Stimulated activated CD8-positive, alpha-beta memory T cell treated with anti-CD3 and anti-CD28 coated beads, Interleukin-12 subunit alpha, Interleukin-12 subunit beta, amount 100 ng/mL, for 4 hours (primary cell): ENCODE results near the gene IGSF9B.

ENCODE experiments used
- DNase-seq: peaks from one replicate; pipeline ENCODE4 v3.0.0-alpha.2; 2020; ENCODE audit warnings: low read depth

The IGSF9B gene

GRCh38 chr11:133936592-133936991, 20.2 kb downstream of the IGSF9B start:
- no peak for DNase-seq

GRCh38 chr11:133936136-133936535, 20.6 kb downstream of the IGSF9B start:
- no peak for DNase-seq

- DNase-seq: no peak
These were observed 21.2 kb downstream of the IGSF9B start for GRCh38 chr11:133935551-133935910.

- DNase-seq: no peak
These were observed 21.9 kb downstream of the IGSF9B start for GRCh38 chr11:133934599-133935550.

GRCh38 chr11:133934096-133934495, 22.7 kb downstream of the IGSF9B start:
- DNase-seq: no peak

- DNase-seq: no peak
These were observed 25.2 kb downstream of the IGSF9B start for GRCh38 chr11:133931449-133932060.

GRCh38 chr11:133930767-133931448, 25.9 kb downstream of the IGSF9B start:
- DNase-seq: no peak

GRCh38 chr11:133930053-133930766, 26.6 kb downstream of the IGSF9B start:
- DNase-seq: no peak

GRCh38 chr11:133929401-133930052, 27.2 kb downstream of the IGSF9B start:
- no peak for DNase-seq

GRCh38 chr11:133928628-133929059, 28.1 kb downstream of the IGSF9B start:
- DNase-seq: no peak

- DNase-seq: peak; percentile 34
These were observed 28.8 kb downstream of the IGSF9B start for GRCh38 chr11:133927690-133928627.

GRCh38 chr11:133926466-133927246, 30.1 kb downstream of the IGSF9B start:
- no peak for DNase-seq

- no peak for DNase-seq
These were observed 31.0 kb downstream of the IGSF9B start for GRCh38 chr11:133925756-133926155.

GRCh38 chr11:133924661-133925060, 32.1 kb downstream of the IGSF9B start:
- DNase-seq: no peak

- DNase-seq: no peak
These were observed 34.5 kb downstream of the IGSF9B start for GRCh38 chr11:133922078-133922870.

GRCh38 chr11:133921513-133921912, 35.3 kb downstream of the IGSF9B start:
- DNase-seq: no peak

- DNase-seq: no peak
These were observed 35.7 kb downstream of the IGSF9B start for GRCh38 chr11:133921026-133921425.

GRCh38 chr11:133920109-133920990, 36.4 kb downstream of the IGSF9B start:
- DNase-seq: no peak
